ENCODE data around the gene AEBP1.
A peak's percentile ranks its signal among the peaks of the same experiment; 100 is the strongest.

Gene AEBP1

GRCh38 chr7:44059219-44060090, 44.7 kb upstream of the AEBP1 start:
- in situ Hi-C loops (cut with MboI; ENCODE audit: low pct_unique_long_range_greater_than_20kb, low sequenced_read_pairs, unreplicated experiment): no loop called here
- DNase-seq (ENCODE audit: low spot score): peak; percentile 79
- no peak for TF ChIP-seq CTCF (IDR thresholded peaks at IDR 0.05; ENCODE audit: extremely low read depth, insufficient read depth, missing control alignments)

GRCh38 chr7:44060091-44060947, 43.8 kb upstream of the AEBP1 start:
- no peak for TF ChIP-seq CTCF (IDR thresholded peaks at IDR 0.05; ENCODE audit: extremely low read depth, insufficient read depth, missing control alignments)
- in situ Hi-C loops (cut with MboI; ENCODE audit: low pct_unique_long_range_greater_than_20kb, low sequenced_read_pairs, unreplicated experiment): no loop called here
- no peak for DNase-seq (ENCODE audit: low spot score)

- in situ Hi-C loops (cut with MboI; ENCODE audit: low pct_unique_long_range_greater_than_20kb, low sequenced_read_pairs, unreplicated experiment): no loop called here
- DNase-seq (ENCODE audit: low spot score): no peak
- no peak for TF ChIP-seq CTCF (IDR thresholded peaks at IDR 0.05; ENCODE audit: extremely low read depth, insufficient read depth, missing control alignments)
Measured at GRCh38 chr7:44060948-44061644, 43.0 kb upstream of the AEBP1 start.

GRCh38 chr7:44061645-44062179, 42.4 kb upstream of the AEBP1 start:
- in situ Hi-C loops (cut with MboI; ENCODE audit: low pct_unique_long_range_greater_than_20kb, low sequenced_read_pairs, unreplicated experiment): no loop called here
- no peak for DNase-seq (ENCODE audit: low spot score)
- no peak for TF ChIP-seq CTCF (IDR thresholded peaks at IDR 0.05; ENCODE audit: extremely low read depth, insufficient read depth, missing control alignments)

- DNase-seq (ENCODE audit: low spot score): no peak
- in situ Hi-C loops (cut with MboI; ENCODE audit: low pct_unique_long_range_greater_than_20kb, low sequenced_read_pairs, unreplicated experiment): no loop called here
- TF ChIP-seq CTCF (IDR thresholded peaks at IDR 0.05; ENCODE audit: extremely low read depth, insufficient read depth, missing control alignments): no peak
Measured at GRCh38 chr7:44062180-44062902, 41.8 kb upstream of the AEBP1 start.
